ENCODE results near the gene INMT. TPM values are rescaled to one million over a fixed set of nuclear protein-coding genes. Genes with fewer than 3 reads are reported as not detected.

Gene INMT
- total RNA-seq (15.7 TPM), polyA plus RNA-seq (ENCODE audit: insufficient read depth in 1 of 8, insufficient read length in 8 of 8, low replicate concordance in 1 of 8) (10 to 100 TPM in 4 of 8 donors, 1 to 10 TPM in 4; 6.4 to 18.3 (median 10.3) TPM)
- long read RNA-seq, donor 1, result 0 reads
- long read RNA-seq, donor 2, partial matches to known transcripts, result 0 of 1 reads
- long read RNA-seq, donor 2, other reads (novel, unspliced or antisense), result 0 of 1 reads
- long read RNA-seq, donor 3, partial matches to known transcripts, result 0 of 3 reads
- long read RNA-seq, donor 3, other reads (novel, unspliced or antisense), result 0 of 3 reads
- long read RNA-seq, donor 4, result 0 reads
- long read RNA-seq, donor 5, transcript INMT-201 (3 exons, 2,559 nt), result major isoform, 7 of 7 reads
- long read RNA-seq, donor 5, partial matches to known transcripts, result 0 of 7 reads
- long read RNA-seq, donor 5, other reads (novel, unspliced or antisense), result 0 of 7 reads
- long read RNA-seq, donor 6, partial matches to known transcripts, result 0 of 2 reads
- long read RNA-seq, donor 6, other reads (novel, unspliced or antisense), result 0 of 2 reads
- long read RNA-seq, donor 7, partial matches to known transcripts, result 0 of 1 reads
- long read RNA-seq, donor 7, other reads (novel, unspliced or antisense), result 0 of 1 reads
- long read RNA-seq, donor 8, partial matches to known transcripts, result 0 of 5 reads
- long read RNA-seq, donor 8, other reads (novel, unspliced or antisense), result 0 of 5 reads
- long read RNA-seq, donor 9, partial matches to known transcripts, result 0 of 3 reads
- long read RNA-seq, donor 9, other reads (novel, unspliced or antisense), result 0 of 3 reads
- long read RNA-seq, donor 10, partial matches to known transcripts, result 12 of 16 reads
- long read RNA-seq, donor 10, other reads (novel, unspliced or antisense), result 0 of 16 reads
- long read RNA-seq, donor 11, transcript INMT-201 (3 exons, 2,559 nt), result major isoform, 6 of 6 reads
- long read RNA-seq, donor 11, partial matches to known transcripts, result 0 of 6 reads
- long read RNA-seq, donor 11, other reads (novel, unspliced or antisense), result 0 of 6 reads

GRCh38 chr7:30751696-30752273 is at the start of gene INMT:
Gene INMT, plus strand, starts transcription at chr7:30752135. Its CDS starts 16 bp downstream, at chr7:30752151.
- Histone ChIP-seq H3K36me3 (ENCODE audit: control insufficient read depth, insufficient read depth, low read length) (peaks cover 5% of the 10 kb centered on the region), H3K4me1 (ENCODE audit: control insufficient read depth, insufficient read depth, low read length) (peaks cover 52% of the 10 kb centered on the region), H3K9me3 (replicated peaks; ENCODE audit: control insufficient read depth, low read depth, low read length) (no peaks in the 10 kb centered on the region), H3K27ac (ENCODE audit: low read length) (peak within 1 kb of the TSS; percentile 87), H3K4me3 (ENCODE audit: low read length) (peak within 1 kb of the TSS; percentile 29), H3K27me3 (ENCODE audit: control insufficient read depth, insufficient read depth, low read length) (no peaks in the 10 kb centered on the region)
- WGBS (ENCODE audit: insufficient coverage), result 66% methylated on average over 3 of the region's 6 CpGs
- peak; percentile 68 for DNase-seq

GRCh38 chr7:30702200-30702599 is 49.7 kb upstream of the INMT start:
- Histone ChIP-seq H3K4me3 (ENCODE audit: low read length) (no peak overlapping the region), H3K9me3 (replicated peaks; ENCODE audit: control insufficient read depth, low read depth, low read length) (no peaks in the 10 kb centered on the region), H3K27ac (ENCODE audit: low read length) (no peak overlapping the region), H3K4me1 (ENCODE audit: control insufficient read depth, insufficient read depth, low read length) (peaks cover 16% of the 10 kb centered on the region), H3K27me3 (ENCODE audit: control insufficient read depth, insufficient read depth, low read length) (peaks cover 7% of the 10 kb centered on the region), H3K36me3 (ENCODE audit: control insufficient read depth, insufficient read depth, low read length) (no peaks in the 10 kb centered on the region)
- no CpG with 5 or more reads among the region's 1 CpG for WGBS (ENCODE audit: insufficient coverage)
- no peak for DNase-seq

GRCh38 chr7:30703756-30704155 is 48.2 kb upstream of the INMT start:
- Histone ChIP-seq H3K9me3 (replicated peaks; ENCODE audit: control insufficient read depth, low read depth, low read length) (no peaks in the 10 kb centered on the region), H3K4me3 (ENCODE audit: low read length) (no peak overlapping the region), H3K27me3 (ENCODE audit: control insufficient read depth, insufficient read depth, low read length) (peaks cover 7% of the 10 kb centered on the region), H3K4me1 (ENCODE audit: control insufficient read depth, insufficient read depth, low read length) (peaks cover 24% of the 10 kb centered on the region), H3K27ac (ENCODE audit: low read length) (no peak overlapping the region), H3K36me3 (ENCODE audit: control insufficient read depth, insufficient read depth, low read length) (no peaks in the 10 kb centered on the region)
- no peak for DNase-seq
- 50% methylated on average over 3 of the region's 4 CpGs for WGBS (ENCODE audit: insufficient coverage)

GRCh38 chr7:30705008-30705407 is 46.9 kb upstream of the INMT start:
- H3K27me3 ChIP-seq (ENCODE audit: control insufficient read depth, insufficient read depth, low read length), result peaks cover 7% of the 10 kb centered on the region
- WGBS (ENCODE audit: insufficient coverage), result 70% methylated on average over 7 of the region's 8 CpGs
- no peak for DNase-seq
- H3K36me3 ChIP-seq (ENCODE audit: control insufficient read depth, insufficient read depth, low read length), result no peaks in the 10 kb centered on the region
- H3K9me3 ChIP-seq (replicated peaks; ENCODE audit: control insufficient read depth, low read depth, low read length), result no peaks in the 10 kb centered on the region
- H3K27ac ChIP-seq (ENCODE audit: low read length), result no peak overlapping the region
- peaks cover 20% of the 10 kb centered on the region for H3K4me1 ChIP-seq (ENCODE audit: control insufficient read depth, insufficient read depth, low read length)
- no peak overlapping the region for H3K4me3 ChIP-seq (ENCODE audit: low read length)

- DNase-seq, result no peak
- Histone ChIP-seq H3K4me3 (ENCODE audit: low read length) (no peak overlapping the region), H3K9me3 (replicated peaks; ENCODE audit: control insufficient read depth, low read depth, low read length) (no peaks in the 10 kb centered on the region), H3K36me3 (ENCODE audit: control insufficient read depth, insufficient read depth, low read length) (no peaks in the 10 kb centered on the region), H3K27ac (ENCODE audit: low read length) (no peak overlapping the region), H3K27me3 (ENCODE audit: control insufficient read depth, insufficient read depth, low read length) (peaks cover 7% of the 10 kb centered on the region), H3K4me1 (ENCODE audit: control insufficient read depth, insufficient read depth, low read length) (peaks cover 18% of the 10 kb centered on the region)
- 84% methylated on average over 12 of the region's 13 CpGs for WGBS (ENCODE audit: insufficient coverage)
These were observed 46.3 kb upstream of the INMT start for GRCh38 chr7:30705596-30705995.

GRCh38 chr7:30706316-30706715 is 45.6 kb upstream of the INMT start:
- H3K27me3 ChIP-seq (ENCODE audit: control insufficient read depth, insufficient read depth, low read length), result peaks cover 7% of the 10 kb centered on the region
- H3K27ac ChIP-seq (ENCODE audit: low read length), result no peak overlapping the region
- H3K4me3 ChIP-seq (ENCODE audit: low read length), result no peak overlapping the region
- WGBS (ENCODE audit: insufficient coverage), result 82% methylated on average over 5 of the region's 6 CpGs
- H3K9me3 ChIP-seq (replicated peaks; ENCODE audit: control insufficient read depth, low read depth, low read length), result no peaks in the 10 kb centered on the region
- no peak for DNase-seq
- H3K36me3 ChIP-seq (ENCODE audit: control insufficient read depth, insufficient read depth, low read length), result no peaks in the 10 kb centered on the region
- H3K4me1 ChIP-seq (ENCODE audit: control insufficient read depth, insufficient read depth, low read length), result peaks cover 13% of the 10 kb centered on the region

GRCh38 chr7:30706908-30707307 is 45.0 kb upstream of the INMT start:
- no peaks in the 10 kb centered on the region for H3K36me3 ChIP-seq (ENCODE audit: control insufficient read depth, insufficient read depth, low read length)
- H3K27me3 ChIP-seq (ENCODE audit: control insufficient read depth, insufficient read depth, low read length), result peaks cover 4% of the 10 kb centered on the region
- no peak overlapping the region for H3K27ac ChIP-seq (ENCODE audit: low read length)
- WGBS (ENCODE audit: insufficient coverage), result 67% methylated on average over 6 of the region's 6 CpGs
- DNase-seq, result no peak
- no peak overlapping the region for H3K4me3 ChIP-seq (ENCODE audit: low read length)
- H3K9me3 ChIP-seq (replicated peaks; ENCODE audit: control insufficient read depth, low read depth, low read length), result no peaks in the 10 kb centered on the region
- peaks cover 13% of the 10 kb centered on the region for H3K4me1 ChIP-seq (ENCODE audit: control insufficient read depth, insufficient read depth, low read length)

GRCh38 chr7:30707391-30708357 is 44.3 kb upstream of the INMT start:
- WGBS (ENCODE audit: insufficient coverage), result 50% methylated on average over 9 of the region's 16 CpGs
- no peak overlapping the region for H3K4me3 ChIP-seq (ENCODE audit: low read length)
- H3K36me3 ChIP-seq (ENCODE audit: control insufficient read depth, insufficient read depth, low read length), result no peaks in the 10 kb centered on the region
- peak; percentile 38 for DNase-seq
- no peaks in the 10 kb centered on the region for H3K27me3 ChIP-seq (ENCODE audit: control insufficient read depth, insufficient read depth, low read length)
- H3K4me1 ChIP-seq (ENCODE audit: control insufficient read depth, insufficient read depth, low read length), result peaks cover 13% of the 10 kb centered on the region
- no peaks in the 10 kb centered on the region for H3K9me3 ChIP-seq (replicated peaks; ENCODE audit: control insufficient read depth, low read depth, low read length)
- H3K27ac ChIP-seq (ENCODE audit: low read length), result peak overlapping the region; percentile 13

GRCh38 chr7:30708412-30708811 is 43.5 kb upstream of the INMT start:
- H3K36me3 ChIP-seq (ENCODE audit: control insufficient read depth, insufficient read depth, low read length), result no peaks in the 10 kb centered on the region
- DNase-seq, result peak; percentile 35
- H3K9me3 ChIP-seq (replicated peaks; ENCODE audit: control insufficient read depth, low read depth, low read length), result no peaks in the 10 kb centered on the region
- no peak overlapping the region for H3K4me3 ChIP-seq (ENCODE audit: low read length)
- H3K4me1 ChIP-seq (ENCODE audit: control insufficient read depth, insufficient read depth, low read length), result peaks cover 13% of the 10 kb centered on the region
- WGBS (ENCODE audit: insufficient coverage), result no CpG with 5 or more reads among the region's 4 CpGs
- H3K27ac ChIP-seq (ENCODE audit: low read length), result peak overlapping the region; percentile 13
- H3K27me3 ChIP-seq (ENCODE audit: control insufficient read depth, insufficient read depth, low read length), result no peaks in the 10 kb centered on the region

Data from muscle of leg (tissue), 16 donors.